ENCODE results near the gene DLX6. TPM values are rescaled to one million over a fixed set of nuclear protein-coding genes. Genes with fewer than 3 reads are reported as not detected.

DLX6 gene
- total RNA-seq, 1 donor, result 1.1 TPM

DNA sequence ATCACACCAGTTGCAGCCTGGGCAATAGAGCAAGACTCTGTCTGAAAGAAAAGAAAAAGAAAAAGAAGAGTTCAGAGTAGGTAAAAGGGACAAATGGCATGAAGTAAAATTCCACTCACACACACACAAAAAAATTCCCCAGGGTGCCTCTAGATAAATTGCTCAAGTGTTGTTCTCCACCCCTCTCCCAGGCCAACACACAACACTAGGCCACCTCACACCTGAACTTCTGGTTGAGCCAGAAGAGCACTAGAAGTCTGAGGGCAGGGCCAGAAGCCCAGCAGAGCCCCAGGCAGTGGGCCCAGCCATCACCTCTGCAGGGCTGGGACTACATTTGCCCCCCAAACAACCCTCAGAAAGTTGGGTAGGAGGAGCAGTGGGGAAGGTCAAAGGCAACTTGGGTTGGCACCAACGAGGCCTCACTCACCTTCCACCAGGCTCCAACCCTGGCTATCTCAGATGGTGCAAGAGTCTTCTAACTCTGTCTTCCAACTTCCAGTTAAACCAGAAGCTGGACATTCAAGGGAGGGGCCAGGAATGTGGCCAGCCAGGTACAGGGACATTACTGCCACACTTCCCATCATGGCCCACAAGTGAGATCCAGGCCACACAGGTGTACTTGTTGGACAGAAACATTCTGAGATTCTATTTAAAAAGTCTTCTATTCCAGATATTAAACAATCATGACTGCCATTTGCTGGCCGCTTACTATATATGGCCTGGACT lies 25.6 kb upstream of the DLX6 start:
- H3K9me3 ChIP-seq (ENCODE audit: low read depth, low read length), result no peaks in the 10 kb centered on the region
- no peak overlapping the region for H3K27ac ChIP-seq (ENCODE audit: low read depth, low read length)
- H3K4me2 ChIP-seq (ENCODE audit: insufficient read depth, low read length), result no peak overlapping the region
- H4K20me1 ChIP-seq (ENCODE audit: insufficient read depth, low read length), result no peaks in the 10 kb centered on the region
- H3K79me2 ChIP-seq (ENCODE audit: insufficient read depth, low read length), result no peaks in the 10 kb centered on the region
- H3K36me3 ChIP-seq (ENCODE audit: insufficient read depth, low read length), result no peaks in the 10 kb centered on the region
- no peak overlapping the region for H2AFZ ChIP-seq (ENCODE audit: low read length)
- no peak overlapping the region for H3K4me3 ChIP-seq (ENCODE audit: insufficient read depth, low read length)
- H3K27me3 ChIP-seq (ENCODE audit: insufficient read depth, low read length), result no peaks in the 10 kb centered on the region
- H3K4me1 ChIP-seq (ENCODE audit: insufficient read depth, low read length), result peaks cover 11% of the 10 kb centered on the region
- TF ChIP-seq, protein P1, sequence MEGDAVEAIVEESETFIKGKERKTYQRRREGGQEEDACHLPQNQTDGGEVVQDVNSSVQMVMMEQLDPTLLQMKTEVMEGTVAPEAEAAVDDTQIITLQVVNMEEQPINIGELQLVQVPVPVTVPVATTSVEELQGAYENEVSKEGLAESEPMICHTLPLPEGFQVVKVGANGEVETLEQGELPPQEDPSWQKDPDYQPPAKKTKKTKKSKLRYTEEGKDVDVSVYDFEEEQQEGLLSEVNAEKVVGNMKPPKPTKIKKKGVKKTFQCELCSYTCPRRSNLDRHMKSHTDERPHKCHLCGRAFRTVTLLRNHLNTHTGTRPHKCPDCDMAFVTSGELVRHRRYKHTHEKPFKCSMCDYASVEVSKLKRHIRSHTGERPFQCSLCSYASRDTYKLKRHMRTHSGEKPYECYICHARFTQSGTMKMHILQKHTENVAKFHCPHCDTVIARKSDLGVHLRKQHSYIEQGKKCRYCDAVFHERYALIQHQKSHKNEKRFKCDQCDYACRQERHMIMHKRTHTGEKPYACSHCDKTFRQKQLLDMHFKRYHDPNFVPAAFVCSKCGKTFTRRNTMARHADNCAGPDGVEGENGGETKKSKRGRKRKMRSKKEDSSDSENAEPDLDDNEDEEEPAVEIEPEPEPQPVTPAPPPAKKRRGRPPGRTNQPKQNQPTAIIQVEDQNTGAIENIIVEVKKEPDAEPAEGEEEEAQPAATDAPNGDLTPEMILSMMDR (IDR thresholded peaks at IDR 0.05; ENCODE audit: extremely low read depth, low read depth, low read length), result no peak
- DNase-seq (ENCODE audit: insufficient read length, low spot score, missing footprints), result no peak

DNA sequence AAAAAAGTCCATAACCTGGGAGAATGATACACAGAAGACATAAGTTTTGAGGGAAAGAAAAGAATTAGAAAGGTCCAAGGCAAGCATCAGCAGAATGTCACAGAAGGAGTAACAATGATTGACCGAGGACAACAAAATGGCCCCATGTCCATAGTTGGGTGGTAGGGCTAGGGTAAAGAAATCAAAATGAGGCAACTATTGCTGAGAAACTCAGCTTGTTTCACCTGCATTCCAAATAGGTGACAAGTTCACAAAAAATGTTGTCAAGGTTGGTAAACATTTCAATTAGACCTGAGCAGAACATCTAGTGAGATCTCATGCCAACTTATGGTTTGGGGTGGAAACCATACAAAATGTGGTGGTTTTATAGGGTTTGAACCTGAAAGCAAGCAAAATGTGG lies 22.8 kb upstream of the DLX6 start:
- DNase-seq (ENCODE audit: insufficient read length, low spot score, missing footprints), result no peak
- Histone ChIP-seq H3K4me2 (ENCODE audit: insufficient read depth, low read length) (no peak overlapping the region), H3K27me3 (ENCODE audit: insufficient read depth, low read length) (no peaks in the 10 kb centered on the region), H3K4me1 (ENCODE audit: insufficient read depth, low read length) (no peaks in the 10 kb centered on the region), H2AFZ (ENCODE audit: low read length) (no peak overlapping the region), H3K9me3 (ENCODE audit: low read depth, low read length) (no peaks in the 10 kb centered on the region), H3K79me2 (ENCODE audit: insufficient read depth, low read length) (no peaks in the 10 kb centered on the region), H4K20me1 (ENCODE audit: insufficient read depth, low read length) (no peaks in the 10 kb centered on the region), H3K27ac (ENCODE audit: low read depth, low read length) (no peak overlapping the region), H3K36me3 (ENCODE audit: insufficient read depth, low read length) (no peaks in the 10 kb centered on the region), H3K4me3 (ENCODE audit: insufficient read depth, low read length) (no peak overlapping the region)
- TF ChIP-seq, protein P1 (IDR thresholded peaks at IDR 0.05; ENCODE audit: extremely low read depth, low read depth, low read length), result no peak

DNA sequence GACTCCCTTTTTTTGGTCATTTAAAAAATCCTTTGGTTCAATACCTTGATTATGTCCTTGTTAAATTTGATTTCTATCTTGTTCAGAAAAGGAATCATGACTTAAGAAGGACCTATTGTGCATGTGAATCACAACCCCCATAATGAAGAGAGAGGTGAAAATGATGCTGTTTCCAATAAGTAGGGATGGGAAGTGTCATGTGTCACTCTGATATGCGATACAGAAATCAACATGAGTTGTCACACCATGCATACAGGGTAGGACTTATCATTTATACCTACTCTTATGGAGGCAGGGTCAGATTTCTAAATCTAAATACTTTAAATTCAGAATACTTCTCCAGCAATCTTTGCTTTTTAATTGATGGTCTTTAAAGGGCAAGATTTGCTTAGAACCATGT lies 19.4 kb upstream of the DLX6 start:
- DNase-seq (ENCODE audit: insufficient read length, low spot score, missing footprints), result no peak
- no peaks in the 10 kb centered on the region for H4K20me1 ChIP-seq (ENCODE audit: insufficient read depth, low read length)
- TF ChIP-seq, protein P1 (IDR thresholded peaks at IDR 0.05; ENCODE audit: extremely low read depth, low read depth, low read length), result no peak
- H3K27ac ChIP-seq (ENCODE audit: low read depth, low read length), result no peak overlapping the region
- H3K27me3 ChIP-seq (ENCODE audit: insufficient read depth, low read length), result no peaks in the 10 kb centered on the region
- H3K36me3 ChIP-seq (ENCODE audit: insufficient read depth, low read length), result no peaks in the 10 kb centered on the region
- no peaks in the 10 kb centered on the region for H3K4me1 ChIP-seq (ENCODE audit: insufficient read depth, low read length)
- no peak overlapping the region for H2AFZ ChIP-seq (ENCODE audit: low read length)
- no peaks in the 10 kb centered on the region for H3K9me3 ChIP-seq (ENCODE audit: low read depth, low read length)
- no peak overlapping the region for H3K4me2 ChIP-seq (ENCODE audit: insufficient read depth, low read length)
- H3K4me3 ChIP-seq (ENCODE audit: insufficient read depth, low read length), result no peak overlapping the region
- no peaks in the 10 kb centered on the region for H3K79me2 ChIP-seq (ENCODE audit: insufficient read depth, low read length)

DNA sequence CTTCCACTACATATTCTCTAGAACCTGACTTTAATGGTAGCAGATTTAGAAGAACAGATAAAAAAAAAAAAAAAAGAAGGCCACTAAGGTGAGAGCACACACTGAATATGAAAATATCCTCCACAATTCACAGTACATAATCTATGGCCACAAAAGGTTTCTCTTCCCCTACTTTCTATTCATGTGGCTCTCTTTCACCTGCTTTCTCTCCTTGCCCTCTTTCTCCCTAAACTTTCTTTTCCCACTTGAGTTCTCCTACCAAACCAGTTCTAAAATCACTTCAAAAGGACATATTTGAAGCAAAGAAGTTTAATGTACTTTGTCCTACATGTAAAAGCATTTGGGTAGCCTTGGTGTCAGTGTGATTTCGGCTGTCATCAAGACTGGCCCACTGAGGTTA lies 18.5 kb upstream of the DLX6 start:
- H3K9me3 ChIP-seq (ENCODE audit: low read depth, low read length), result no peaks in the 10 kb centered on the region
- H3K36me3 ChIP-seq (ENCODE audit: insufficient read depth, low read length), result no peaks in the 10 kb centered on the region
- no peaks in the 10 kb centered on the region for H3K79me2 ChIP-seq (ENCODE audit: insufficient read depth, low read length)
- TF ChIP-seq, protein P1 (IDR thresholded peaks at IDR 0.05; ENCODE audit: extremely low read depth, low read depth, low read length), result no peak
- no peaks in the 10 kb centered on the region for H4K20me1 ChIP-seq (ENCODE audit: insufficient read depth, low read length)
- no peak overlapping the region for H3K27ac ChIP-seq (ENCODE audit: low read depth, low read length)
- H3K4me3 ChIP-seq (ENCODE audit: insufficient read depth, low read length), result no peak overlapping the region
- no peak overlapping the region for H2AFZ ChIP-seq (ENCODE audit: low read length)
- H3K27me3 ChIP-seq (ENCODE audit: insufficient read depth, low read length), result no peaks in the 10 kb centered on the region
- no peak overlapping the region for H3K4me2 ChIP-seq (ENCODE audit: insufficient read depth, low read length)
- DNase-seq (ENCODE audit: insufficient read length, low spot score, missing footprints), result no peak
- H3K4me1 ChIP-seq (ENCODE audit: insufficient read depth, low read length), result no peaks in the 10 kb centered on the region

Measured in osteoblast (primary cell).